H9 (cell line): Measurements from ENCODE around the gene MICAL3. TPM values are rescaled to one million over a fixed set of nuclear protein-coding genes. Genes with fewer than 3 reads are reported as not detected.

ENCODE experiments used
- DNase-seq: peaks from one replicate; pipeline ENCODE4 v3.0.0-alpha.2; 2017
- H2AFZ ChIP-seq: one replicate; pipeline ENCODE4 v1.6.1; 2013; ENCODE audit warnings: mild to moderate bottlenecking, low read length, control low read depth, moderate library complexity
- H2AK5ac ChIP-seq: 2 replicates; pipeline ENCODE4 v1.6.1; 2013; ENCODE audit warnings: low read length, control low read depth, mixed read lengths; ENCODE audit not compliant: insufficient read length
- H2BK120ac ChIP-seq: one replicate; pipeline ENCODE4 v1.6.1; 2013; ENCODE audit warnings: low read depth, mild to moderate bottlenecking, low read length, control low read depth, inconsistent platforms; ENCODE audit not compliant: poor library complexity, severe bottlenecking
- H2BK12ac ChIP-seq: 2 replicates; pipeline ENCODE4 v1.6.1; 2013; ENCODE audit warnings: low read length, control low read depth, mixed read lengths, low read depth; ENCODE audit not compliant: insufficient read length
- H2BK15ac ChIP-seq: 2 replicates; pipeline ENCODE4 v1.6.1; 2013; ENCODE audit warnings: low read depth, low read length, control low read depth
- H2BK20ac ChIP-seq: one replicate; pipeline ENCODE4 v1.6.1; 2013; ENCODE audit warnings: low read depth, mild to moderate bottlenecking, low read length, control low read depth, inconsistent platforms; ENCODE audit not compliant: poor library complexity, severe bottlenecking
- H2BK5ac ChIP-seq: 2 replicates; pipeline ENCODE4 v1.6.1; 2013; ENCODE audit warnings: low read length, control low read depth, mixed read lengths; ENCODE audit not compliant: insufficient read length
- H3K14ac ChIP-seq: 2 replicates; pipeline ENCODE4 v1.6.1; 2013; ENCODE audit warnings: low read length, control low read depth; ENCODE audit not compliant: insufficient read depth
- H3K18ac ChIP-seq: 2 replicates; pipeline ENCODE4 v1.6.1; 2013; ENCODE audit warnings: low read depth, mild to moderate bottlenecking, mixed read lengths, low read length, control low read depth; ENCODE audit not compliant: insufficient read length
- H3K23ac ChIP-seq: 2 replicates; pipeline ENCODE4 v1.6.1; 2013; ENCODE audit warnings: low read length, control low read depth, mixed read lengths, low read depth; ENCODE audit not compliant: insufficient read length
- H3K23me2 ChIP-seq: 2 replicates; pipeline ENCODE4 v1.6.1; 2013; ENCODE audit warnings: low read depth, mild to moderate bottlenecking, mixed read lengths, low read length, control low read depth; ENCODE audit not compliant: insufficient read length, poor library complexity, severe bottlenecking
- H3K27ac ChIP-seq: 2 replicates; pipeline ENCODE4 v1.5.1; 2013; ENCODE audit warnings: low read length, control low read depth, mixed read lengths, low read depth; ENCODE audit not compliant: insufficient read length
- H3K27me3 ChIP-seq: 2 replicates; pipeline ENCODE4 v1.6.1; 2013; ENCODE audit warnings: low read length, control low read depth, inconsistent platforms; ENCODE audit not compliant: insufficient read depth
- H3K4ac ChIP-seq: 2 replicates; pipeline ENCODE4 v1.6.1; 2013; ENCODE audit warnings: low read depth, mild to moderate bottlenecking, control low read depth, inconsistent platforms, low read length, moderate library complexity
- H3K4me1 ChIP-seq: 2 replicates; pipeline ENCODE4 v1.6.1; 2013; ENCODE audit warnings: low read length, control low read depth, inconsistent platforms; ENCODE audit not compliant: insufficient read depth
- H3K4me2 ChIP-seq: 2 replicates; pipeline ENCODE4 v1.6.1; 2013; ENCODE audit warnings: low read length, control low read depth, mixed read lengths; ENCODE audit not compliant: insufficient read length, insufficient read depth
- H3K56ac ChIP-seq: 2 replicates; pipeline ENCODE4 v1.6.1; 2013; ENCODE audit warnings: low read depth, mild to moderate bottlenecking, mixed read lengths, low read length, control low read depth; ENCODE audit not compliant: insufficient read length
- H3K79me1 ChIP-seq: 2 replicates; pipeline ENCODE4 v1.6.1; 2013; ENCODE audit warnings: low read depth, mild to moderate bottlenecking, moderate library complexity, low read length, control low read depth, inconsistent platforms; ENCODE audit not compliant: insufficient read depth, poor library complexity, severe bottlenecking
- H3K79me2 ChIP-seq: 2 replicates; pipeline ENCODE4 v1.6.1; 2013; ENCODE audit warnings: low read length, control low read depth, inconsistent platforms; ENCODE audit not compliant: insufficient read depth
- H3K9ac ChIP-seq: 2 replicates; pipeline ENCODE4 v1.6.1; 2013; ENCODE audit warnings: low read length, control low read depth, mixed read lengths; ENCODE audit not compliant: insufficient read length; ENCODE audit errors: extremely low read depth
- H3K9me3 ChIP-seq: one replicate; pipeline ENCODE4 v1.6.1; 2013; ENCODE audit warnings: low read depth, low read length, inconsistent platforms; ENCODE audit not compliant: control insufficient read depth
- H3T11ph ChIP-seq: one replicate; pipeline ENCODE4 v1.6.1; 2013; ENCODE audit warnings: mild to moderate bottlenecking, low read length, control low read depth, inconsistent platforms
- H4K20me1 ChIP-seq: one replicate; pipeline ENCODE4 v1.6.1; 2013; ENCODE audit not compliant: control insufficient read depth, insufficient read length, insufficient read depth
- H4K5ac ChIP-seq: 2 replicates; pipeline ENCODE4 v1.6.1; 2013; ENCODE audit warnings: low read depth, mild to moderate bottlenecking, mixed read lengths, low read length, control low read depth; ENCODE audit not compliant: insufficient read length
- H4K8ac ChIP-seq: replicated peaks from 2 replicates; pipeline ENCODE4 v1.6.1; 2013; ENCODE audit warnings: low read length, control low read depth, mixed read lengths, low read depth; ENCODE audit not compliant: insufficient read length
- H4K91ac ChIP-seq: 2 replicates; pipeline ENCODE4 v1.6.1; 2013; ENCODE audit warnings: low read depth, mild to moderate bottlenecking, moderate library complexity, mixed read lengths, low read length, control low read depth; ENCODE audit not compliant: insufficient read length
- H3K27ac Mint-ChIP-seq, 3 experiments: 2 replicates in 2 of 3; 3 replicates in 1 of 3; pipeline ENCODE4 v1.8.0; 2020 to 2021; ENCODE audit warnings: mixed read lengths in 3 of 3, mild to moderate bottlenecking in 1 of 3, moderate library complexity in 1 of 3
- H3K27me3 Mint-ChIP-seq: 2 replicates; pipeline ENCODE4 v1.8.0; 2021; ENCODE audit warnings: low read depth, mild to moderate bottlenecking, moderate library complexity, mixed read lengths
- H3K36me3 Mint-ChIP-seq, 3 experiments: 2 replicates in 2 of 3; 3 replicates in 1 of 3; pipeline ENCODE4 v1.8.0; 2020 to 2021; ENCODE audit warnings: low read depth in 3 of 3, mixed read lengths in 3 of 3; ENCODE audit not compliant: insufficient read depth in 1 of 3
- H3K4me1 Mint-ChIP-seq, 2 experiments: 2 replicates each; pipeline ENCODE4 v1.8.0; 2020; ENCODE audit warnings: mixed read lengths in 2 of 2
- H3K4me3 Mint-ChIP-seq, 2 experiments: 2 replicates in 1 of 2; 3 replicates in 1 of 2; pipeline ENCODE4 v1.8.0; 2020 to 2021; ENCODE audit warnings: mild to moderate bottlenecking in 2 of 2, mixed read lengths in 2 of 2, moderate library complexity in 1 of 2
- H3K9me3 Mint-ChIP-seq, 2 experiments: 2 replicates in 1 of 2; 3 replicates in 1 of 2; pipeline ENCODE4 v1.8.0; 2020; ENCODE audit warnings: mild to moderate bottlenecking in 2 of 2, mixed read lengths in 2 of 2, moderate library complexity in 1 of 2
- WGBS: extraction: QIAGEN DNeasy Blood & Tissue Kit; methylation state at CpG from one replicate; pipeline ENCODE4 v1.1.7; 2013; ENCODE audit warnings: missing lambda C conversion rate, low lambda C conversion rate, mixed read lengths; ENCODE audit not compliant: insufficient read length; ENCODE audit errors: extremely low coverage; 5-methylcytosine and 5-hydroxymethylcytosine counted together
- total RNA-seq: library from RNA; stranded (reverse); gene quantifications from 2 replicates; pipeline ENCODE4 v1.2.1, GENCODE V29; 2021
- TF ChIP-seq, protein P1 (sequence below): fragments of 200-600 bp; sonication (generic); conservative IDR thresholded peaks from 3 replicates; pipeline ENCODE4 v1.8.0; 2021; ENCODE audit warnings: antibody characterized with exemption, mild to moderate bottlenecking

MICAL3 gene
- total RNA-seq, 1 experiment from 2014 or later, result 50.2 TPM

DNA sequence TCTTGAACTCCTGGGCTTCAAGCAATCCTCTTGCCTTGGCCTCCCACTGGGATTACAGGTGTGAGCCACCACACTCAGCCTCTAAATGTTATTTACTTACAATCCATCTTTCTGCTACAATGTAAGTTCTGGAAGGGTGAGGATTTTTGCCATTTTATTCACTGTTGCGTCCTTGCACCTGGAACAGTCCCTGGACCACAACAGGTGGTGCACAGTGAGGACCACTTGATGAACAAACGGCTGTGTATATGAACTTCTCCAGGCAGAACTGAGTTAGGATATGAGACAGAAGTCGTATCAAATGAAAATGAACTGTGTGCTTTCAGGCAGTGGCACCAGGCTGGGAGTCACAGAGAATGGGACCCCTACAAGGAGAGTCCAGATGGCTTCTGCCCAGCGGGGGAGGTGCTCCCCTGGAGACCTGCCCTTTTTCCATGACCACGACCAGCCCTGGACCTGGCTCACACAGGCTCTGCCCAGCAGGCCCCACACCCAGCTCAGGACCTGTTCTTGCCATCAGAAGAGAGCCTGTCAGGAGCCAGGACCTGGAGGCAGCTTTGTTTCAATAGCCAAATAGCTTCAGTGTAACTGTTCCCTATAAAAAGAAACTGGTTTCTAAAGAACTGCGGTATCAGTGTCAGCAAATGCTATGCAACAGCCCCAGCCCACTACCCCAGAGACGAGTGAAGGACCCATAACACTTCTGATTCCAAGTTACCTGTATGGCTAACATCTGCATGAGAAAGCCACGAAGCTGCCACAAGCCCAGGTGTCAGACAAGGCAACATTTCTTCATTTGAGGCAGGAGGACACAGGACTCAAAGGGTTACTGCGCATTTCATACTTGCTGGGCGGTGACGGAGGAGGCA is 104.9 kb downstream of the MICAL3 start:
- H3K56ac ChIP-seq, result no peak overlapping the region
- no peaks in the 10 kb centered on the region for H4K20me1 ChIP-seq
- H3K27ac ChIP-seq, result no peak overlapping the region
- H4K8ac ChIP-seq, result no peak overlapping the region
- no peak overlapping the region for H3K18ac ChIP-seq
- no peak overlapping the region for H2BK5ac ChIP-seq
- H3T11ph ChIP-seq, result no peak overlapping the region
- TF ChIP-seq, protein P1, sequence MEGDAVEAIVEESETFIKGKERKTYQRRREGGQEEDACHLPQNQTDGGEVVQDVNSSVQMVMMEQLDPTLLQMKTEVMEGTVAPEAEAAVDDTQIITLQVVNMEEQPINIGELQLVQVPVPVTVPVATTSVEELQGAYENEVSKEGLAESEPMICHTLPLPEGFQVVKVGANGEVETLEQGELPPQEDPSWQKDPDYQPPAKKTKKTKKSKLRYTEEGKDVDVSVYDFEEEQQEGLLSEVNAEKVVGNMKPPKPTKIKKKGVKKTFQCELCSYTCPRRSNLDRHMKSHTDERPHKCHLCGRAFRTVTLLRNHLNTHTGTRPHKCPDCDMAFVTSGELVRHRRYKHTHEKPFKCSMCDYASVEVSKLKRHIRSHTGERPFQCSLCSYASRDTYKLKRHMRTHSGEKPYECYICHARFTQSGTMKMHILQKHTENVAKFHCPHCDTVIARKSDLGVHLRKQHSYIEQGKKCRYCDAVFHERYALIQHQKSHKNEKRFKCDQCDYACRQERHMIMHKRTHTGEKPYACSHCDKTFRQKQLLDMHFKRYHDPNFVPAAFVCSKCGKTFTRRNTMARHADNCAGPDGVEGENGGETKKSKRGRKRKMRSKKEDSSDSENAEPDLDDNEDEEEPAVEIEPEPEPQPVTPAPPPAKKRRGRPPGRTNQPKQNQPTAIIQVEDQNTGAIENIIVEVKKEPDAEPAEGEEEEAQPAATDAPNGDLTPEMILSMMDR, result no peak
- H2BK120ac ChIP-seq, result no peak overlapping the region
- H3K9me3 ChIP-seq, result no peaks in the 10 kb centered on the region
- no peak overlapping the region for H3K4ac ChIP-seq
- Mint-ChIP-seq H3K4me1 (peaks cover 51 to 52% of the 10 kb centered on the region in 2 experiments), H3K36me3 (no peaks in the 10 kb centered on the region), H3K4me3 (peak overlapping the region; percentile 11 to 43; a peak in 2 of 5 replicates), H3K27ac (no peak overlapping the region), H3K9me3 (no peaks in the 10 kb centered on the region), H3K27me3 (no peaks in the 10 kb centered on the region)
- no peak overlapping the region for H3K9ac ChIP-seq
- peak; percentile 57 for DNase-seq
- H4K5ac ChIP-seq, result no peak overlapping the region
- H3K14ac ChIP-seq, result peak overlapping the region; percentile 65
- no CpG with 5 or more reads among the region's 11 CpGs for WGBS
- H3K27me3 ChIP-seq, result no peaks in the 10 kb centered on the region
- peaks cover 16% of the 10 kb centered on the region; the same call in 1 of the 2 replicates for H3K4me1 ChIP-seq
- no peak overlapping the region for H2BK20ac ChIP-seq
- no peak overlapping the region for H2BK12ac ChIP-seq
- no peak overlapping the region for H2AK5ac ChIP-seq
- H3K23me2 ChIP-seq, result peaks cover 5% of the 10 kb centered on the region
- H3K23ac ChIP-seq, result no peak overlapping the region
- peaks cover 8% of the 10 kb centered on the region for H3K79me1 ChIP-seq
- H3K79me2 ChIP-seq, result peaks cover 2% of the 10 kb centered on the region; the same call in 1 of the 2 replicates
- no peak overlapping the region for H2BK15ac ChIP-seq
- no peak overlapping the region for H4K91ac ChIP-seq
- no peak overlapping the region for H2AFZ ChIP-seq
- peak overlapping the region; percentile 33 for H3K4me2 ChIP-seq
